Activated naive CD4-positive, alpha-beta T cell treated with Interleukin-2 at 50 U/mL for 16 hours (primary cell): ENCODE data around the gene VAX1.

ENCODE experiments used
- DNase-seq: peaks from one replicate; pipeline ENCODE4 v3.0.0-alpha.2; 2020

Gene VAX1

DNA sequence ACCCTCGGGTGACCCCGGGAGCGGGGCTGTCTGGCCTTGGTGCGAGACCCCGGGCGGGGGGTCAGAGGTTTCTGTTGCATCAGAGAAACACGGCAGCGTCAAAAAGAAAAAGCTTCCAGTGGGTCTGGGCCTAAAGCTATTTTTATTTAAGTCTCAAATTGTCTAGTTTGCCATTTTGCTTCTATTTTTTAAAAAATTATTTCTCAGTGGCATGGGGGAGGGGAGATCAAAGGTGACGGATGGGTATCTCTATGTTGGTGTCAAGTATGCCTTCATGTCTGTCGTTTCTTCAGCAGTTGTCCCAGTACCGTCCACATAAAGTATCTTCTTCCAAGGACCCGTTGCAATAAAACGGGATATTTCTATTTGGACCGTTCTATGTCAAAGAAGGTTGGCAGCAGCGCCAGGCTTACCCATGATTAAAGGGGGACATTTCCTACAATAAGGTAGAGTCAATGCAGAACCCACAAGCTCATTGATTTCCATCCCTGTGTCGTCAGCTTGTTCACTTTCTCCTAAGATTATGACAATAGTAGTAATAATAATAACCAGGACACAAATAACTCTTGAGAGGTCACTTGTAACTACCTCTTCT is 26.0 kb upstream of the VAX1 start:
- no peak for DNase-seq

DNA sequence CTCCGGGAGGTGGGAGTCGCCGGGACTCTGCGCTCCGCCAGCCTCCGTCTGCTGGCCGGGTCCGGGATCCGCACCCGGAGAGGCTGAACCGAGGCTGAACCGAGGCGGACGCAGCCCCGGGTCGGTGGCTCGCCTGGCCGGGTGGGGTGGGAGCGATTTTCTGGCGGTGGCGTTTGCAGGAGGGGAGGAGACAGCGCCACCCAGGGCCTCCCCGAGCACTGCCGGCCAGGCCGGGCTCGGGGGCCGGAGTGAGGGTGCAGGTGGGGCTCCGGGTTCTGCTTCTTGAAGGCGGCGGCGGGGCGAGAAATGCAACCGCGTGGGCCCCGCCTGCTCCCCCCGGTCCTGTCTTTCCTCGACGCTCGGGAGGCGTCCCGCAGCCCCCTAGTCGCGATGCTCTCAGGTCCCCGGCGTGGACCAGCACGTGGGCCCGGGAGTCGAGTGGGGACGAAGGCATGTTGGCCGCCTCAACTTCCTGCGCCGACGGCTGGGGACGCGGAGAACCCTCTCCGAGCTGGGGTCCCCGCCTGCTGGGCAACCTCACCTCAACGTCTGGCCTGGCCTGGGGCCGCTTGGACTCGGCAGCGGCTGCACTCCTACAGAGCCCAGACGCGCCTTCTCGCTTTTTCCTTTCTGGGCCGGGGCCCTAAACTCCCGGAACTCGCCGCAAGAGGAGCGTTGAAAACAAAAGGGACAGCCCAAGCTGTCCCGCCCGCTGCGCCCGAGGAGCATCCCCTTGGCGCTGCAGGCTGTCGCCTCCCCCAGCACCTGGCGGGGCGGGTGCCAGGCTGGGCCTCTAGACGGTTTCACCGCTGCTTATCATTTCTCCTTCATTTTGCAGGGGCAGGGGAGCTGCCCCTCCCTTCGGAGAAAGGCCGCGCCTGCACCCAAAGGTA is 25.2 kb upstream of the VAX1 start:
- DNase-seq, result no peak

DNA sequence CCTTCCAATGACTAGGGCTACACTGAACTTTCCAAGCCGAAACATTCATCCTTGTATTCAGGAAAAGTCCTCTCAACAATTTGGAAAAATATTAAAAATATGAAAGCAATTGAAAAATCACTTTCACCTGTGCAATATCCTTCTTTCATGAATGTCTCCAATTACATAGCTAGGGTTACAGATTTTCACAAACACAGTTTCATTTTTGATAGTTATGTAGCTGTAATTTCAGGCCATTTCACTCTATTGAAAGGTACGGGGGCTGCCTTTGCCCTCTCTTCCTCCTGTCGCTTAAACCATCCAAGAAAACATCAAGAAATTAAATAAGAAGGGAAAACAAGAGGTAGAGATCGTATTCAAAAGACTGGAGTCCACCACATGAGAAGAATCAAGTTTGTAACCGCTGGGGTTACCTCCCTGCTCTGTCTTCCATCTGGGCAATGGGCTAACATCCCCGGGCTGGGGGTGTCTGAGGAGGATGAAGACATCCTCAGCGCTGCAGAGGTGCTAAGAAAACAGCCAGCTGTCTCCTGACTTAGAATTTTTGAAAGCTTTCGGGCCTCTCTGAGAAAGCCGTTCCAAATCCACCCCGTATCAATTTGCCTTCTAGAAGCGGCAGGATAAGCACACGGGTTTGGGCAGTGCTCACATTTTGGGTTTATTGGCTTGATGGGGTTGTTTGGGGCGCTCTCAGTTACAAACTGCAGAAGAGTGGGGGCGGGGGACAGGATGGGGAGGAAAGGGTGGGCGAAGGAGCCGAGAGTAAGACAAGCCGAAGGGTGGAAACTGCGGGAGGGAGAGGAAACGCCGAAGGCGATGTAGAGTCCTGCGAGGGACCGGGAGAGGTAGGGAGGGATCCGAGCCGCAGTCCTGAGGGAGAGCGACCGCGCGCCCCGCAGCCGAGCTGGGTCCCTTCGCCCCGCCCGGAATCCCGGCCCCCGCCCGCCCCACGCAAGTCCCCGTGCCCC is 24.3 kb upstream of the VAX1 start:
- DNase-seq, result no peak

DNA sequence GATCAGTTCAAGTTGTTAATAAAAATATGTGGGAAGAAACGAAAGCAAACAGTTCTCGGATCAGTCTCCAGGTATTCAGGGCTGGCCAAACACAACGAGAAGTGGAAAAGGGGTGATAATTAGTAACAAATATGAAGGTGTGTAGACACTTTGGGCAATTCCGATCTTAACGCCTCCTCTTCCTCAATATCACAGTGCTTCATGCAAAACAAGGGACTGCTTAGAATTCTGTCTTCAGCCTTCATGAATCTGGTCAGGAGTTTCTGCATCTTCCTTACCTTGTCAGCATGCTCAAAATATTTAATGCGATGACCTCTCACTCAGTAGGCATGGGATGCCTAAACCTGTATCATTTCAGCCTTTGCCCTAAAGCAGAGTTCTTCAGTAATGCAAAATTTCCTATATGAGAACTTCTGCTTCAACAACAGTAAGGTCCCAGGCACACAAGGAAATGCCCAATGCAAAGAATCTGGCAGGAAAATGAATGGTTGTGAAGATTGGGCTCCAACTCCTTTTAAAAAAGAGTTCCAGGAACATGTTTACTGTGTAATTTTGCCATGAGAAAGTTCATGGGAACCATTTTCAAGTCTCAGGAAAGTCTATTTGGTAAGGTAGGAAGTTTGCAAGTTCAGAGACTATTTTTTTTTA is 23.4 kb upstream of the VAX1 start:
- DNase-seq, result no peak

DNA sequence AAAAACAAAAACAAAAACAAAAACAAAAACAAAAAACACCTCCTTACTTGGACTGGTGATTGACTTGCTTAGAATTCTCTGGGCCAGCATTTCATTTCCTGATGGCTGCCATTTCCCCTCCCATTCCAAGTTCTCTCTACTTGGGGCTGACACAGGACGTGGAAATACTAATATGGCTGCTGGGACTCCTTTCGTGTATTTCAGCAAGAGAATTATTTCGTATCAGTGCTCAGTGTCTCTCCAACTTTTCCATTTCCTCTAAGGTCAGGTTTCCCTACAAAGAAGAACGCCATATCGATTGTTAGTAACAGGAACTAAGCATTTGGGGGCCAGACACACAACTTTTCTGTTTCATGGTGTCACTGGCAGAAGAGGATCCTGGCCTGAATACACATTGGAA is 22.5 kb upstream of the VAX1 start:
- DNase-seq, result no peak

DNA sequence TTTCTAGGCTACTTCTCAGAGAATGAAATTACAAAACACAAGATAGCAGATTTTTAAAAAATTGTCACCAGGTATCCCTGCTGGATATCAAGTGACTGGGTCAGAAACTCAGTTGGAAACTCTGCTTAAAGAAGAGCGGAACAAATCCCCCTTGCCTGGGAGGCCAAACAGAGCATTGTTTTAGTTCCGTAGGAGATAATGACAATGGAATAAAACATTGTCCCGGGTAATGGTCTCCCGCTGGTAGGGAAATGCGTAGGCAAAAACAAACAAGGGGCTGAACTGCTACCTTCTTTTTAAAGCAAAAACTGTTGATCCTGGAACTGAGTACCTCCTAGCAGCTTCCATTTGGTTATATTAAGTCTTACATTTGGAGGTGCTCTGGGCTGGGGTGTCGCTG is 21.3 kb upstream of the VAX1 start:
- DNase-seq, result no peak

DNA sequence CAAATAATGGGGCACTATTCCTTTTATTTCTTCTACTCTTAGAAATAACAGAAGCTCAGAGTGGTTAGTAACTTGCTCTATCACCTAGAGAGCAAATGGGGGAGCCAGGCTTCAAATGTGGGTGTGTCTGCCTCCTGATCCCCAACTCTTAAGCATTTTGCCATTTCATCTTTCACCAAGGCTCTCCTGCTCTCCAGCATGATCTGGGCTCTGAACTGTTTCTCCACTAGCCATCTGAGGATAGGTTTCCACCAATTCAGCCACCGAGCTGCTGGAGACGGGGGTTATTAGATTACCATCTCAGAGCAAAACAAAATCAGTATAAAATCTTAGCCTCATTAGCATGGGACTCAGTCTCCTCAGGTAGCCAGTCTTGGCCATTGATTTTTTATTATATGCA is 20.2 kb upstream of the VAX1 start:
- DNase-seq, result no peak

DNA sequence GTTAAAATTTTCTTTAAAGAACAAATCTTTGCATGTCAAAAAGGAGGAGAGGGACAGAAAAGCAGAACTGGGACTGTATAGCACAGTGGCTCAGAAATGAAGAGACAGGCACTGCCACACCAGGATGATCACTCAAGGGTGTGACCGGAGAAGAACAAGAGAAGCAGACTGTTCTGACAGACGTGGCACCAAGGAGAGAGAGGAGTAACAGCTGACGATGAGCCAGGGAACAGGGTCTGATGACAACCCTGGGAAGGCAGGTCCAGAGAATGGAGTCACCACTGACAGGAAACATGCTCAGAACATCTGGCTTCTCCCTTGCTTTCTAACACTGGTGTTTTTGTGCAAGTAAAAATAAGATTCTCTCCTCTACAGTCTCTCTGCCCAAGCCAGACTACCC is 14.6 kb upstream of the VAX1 start:
- DNase-seq, result no peak

DNA sequence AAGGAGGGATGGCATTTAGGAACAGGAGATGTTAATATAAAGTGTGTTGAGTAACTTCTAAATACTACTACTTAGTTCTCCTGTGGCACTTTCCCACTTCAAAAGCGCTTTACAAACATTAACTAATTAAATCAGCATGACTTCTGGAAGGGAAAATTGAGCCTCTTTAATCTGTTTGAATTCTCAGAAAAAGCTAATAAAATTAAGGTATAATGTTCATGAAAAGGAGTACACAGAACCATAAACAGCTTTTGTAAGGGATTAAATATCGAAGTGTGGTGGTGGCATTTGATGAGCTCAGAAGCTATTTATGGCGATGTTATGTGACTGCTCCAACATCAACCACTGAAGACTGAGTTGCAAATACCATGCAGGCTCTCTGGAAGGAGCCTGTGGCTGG is 10.2 kb upstream of the VAX1 start:
- DNase-seq, result no peak

DNA sequence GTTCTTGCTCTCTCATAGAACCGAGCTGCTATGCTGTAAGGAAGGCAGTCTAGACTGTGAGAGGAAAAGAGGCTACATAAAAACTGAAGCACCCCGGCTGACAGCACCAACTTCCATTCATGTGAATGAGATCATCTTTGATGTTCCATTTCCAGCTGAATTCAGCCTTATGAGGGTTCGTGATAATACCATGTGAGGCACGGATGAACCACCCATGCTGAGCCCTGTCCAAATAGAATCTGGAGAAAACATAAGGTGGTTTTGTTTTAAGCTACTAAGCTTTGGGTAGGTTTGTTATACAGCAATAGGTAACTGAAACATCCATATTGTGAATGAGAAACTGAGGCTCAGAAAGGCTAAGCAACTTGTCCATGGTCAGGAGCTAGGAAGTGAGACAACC is 6.9 kb upstream of the VAX1 start:
- DNase-seq, result no peak

DNA sequence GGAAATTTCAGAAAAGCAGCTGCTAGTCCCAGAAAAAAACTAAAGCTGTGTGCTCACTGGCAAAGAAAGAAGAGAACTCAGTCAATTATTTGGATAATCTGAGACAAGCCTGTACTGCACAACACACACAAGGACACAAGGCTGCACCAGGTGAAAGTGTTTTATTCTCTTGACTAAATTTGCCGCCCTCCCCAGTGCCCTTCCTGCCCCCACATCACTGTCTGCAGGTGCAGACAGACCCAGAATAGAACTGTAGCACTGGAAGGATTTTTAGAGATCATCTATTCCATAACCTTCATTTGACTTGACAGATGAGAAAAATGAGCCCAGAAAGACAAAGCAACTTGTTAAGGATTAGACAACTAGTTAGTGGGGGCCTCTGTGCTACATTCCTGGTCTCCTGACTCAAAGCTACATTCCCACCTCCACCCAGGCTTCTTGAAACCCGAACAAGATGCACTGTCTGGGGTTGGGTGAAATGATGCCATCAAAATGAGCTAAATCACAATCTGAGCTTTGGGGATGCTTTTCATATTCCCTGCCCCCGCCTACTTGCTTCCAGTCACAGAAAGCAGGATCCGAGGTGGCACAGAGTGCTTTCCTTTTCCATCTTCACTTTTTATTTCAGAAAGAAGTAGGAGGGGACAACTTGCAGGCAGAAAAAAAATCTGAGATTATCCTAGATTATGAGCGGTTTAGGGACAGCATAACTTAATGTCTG is 5.2 kb upstream of the VAX1 start:
- DNase-seq, result no peak

DNA sequence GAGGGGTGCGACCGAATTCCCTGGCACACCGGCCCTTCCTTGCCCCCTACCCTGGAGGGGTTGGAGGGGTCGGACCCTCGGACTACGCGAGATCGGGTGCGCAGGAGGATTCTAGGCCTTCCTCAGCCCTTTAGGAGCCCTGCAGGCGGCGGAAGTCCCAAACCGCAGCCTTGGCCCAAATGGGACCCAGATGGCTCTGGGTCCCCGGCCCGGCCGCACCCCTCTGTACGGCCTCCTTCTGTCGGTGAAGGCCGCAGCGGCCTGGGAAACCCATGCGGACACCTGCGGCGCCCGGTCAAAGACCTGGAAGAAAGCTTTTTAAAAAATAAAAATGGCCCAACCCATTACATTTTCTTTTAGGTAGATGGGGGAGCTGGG is 2.4 kb upstream of the VAX1 start:
- no peak for DNase-seq

DNA sequence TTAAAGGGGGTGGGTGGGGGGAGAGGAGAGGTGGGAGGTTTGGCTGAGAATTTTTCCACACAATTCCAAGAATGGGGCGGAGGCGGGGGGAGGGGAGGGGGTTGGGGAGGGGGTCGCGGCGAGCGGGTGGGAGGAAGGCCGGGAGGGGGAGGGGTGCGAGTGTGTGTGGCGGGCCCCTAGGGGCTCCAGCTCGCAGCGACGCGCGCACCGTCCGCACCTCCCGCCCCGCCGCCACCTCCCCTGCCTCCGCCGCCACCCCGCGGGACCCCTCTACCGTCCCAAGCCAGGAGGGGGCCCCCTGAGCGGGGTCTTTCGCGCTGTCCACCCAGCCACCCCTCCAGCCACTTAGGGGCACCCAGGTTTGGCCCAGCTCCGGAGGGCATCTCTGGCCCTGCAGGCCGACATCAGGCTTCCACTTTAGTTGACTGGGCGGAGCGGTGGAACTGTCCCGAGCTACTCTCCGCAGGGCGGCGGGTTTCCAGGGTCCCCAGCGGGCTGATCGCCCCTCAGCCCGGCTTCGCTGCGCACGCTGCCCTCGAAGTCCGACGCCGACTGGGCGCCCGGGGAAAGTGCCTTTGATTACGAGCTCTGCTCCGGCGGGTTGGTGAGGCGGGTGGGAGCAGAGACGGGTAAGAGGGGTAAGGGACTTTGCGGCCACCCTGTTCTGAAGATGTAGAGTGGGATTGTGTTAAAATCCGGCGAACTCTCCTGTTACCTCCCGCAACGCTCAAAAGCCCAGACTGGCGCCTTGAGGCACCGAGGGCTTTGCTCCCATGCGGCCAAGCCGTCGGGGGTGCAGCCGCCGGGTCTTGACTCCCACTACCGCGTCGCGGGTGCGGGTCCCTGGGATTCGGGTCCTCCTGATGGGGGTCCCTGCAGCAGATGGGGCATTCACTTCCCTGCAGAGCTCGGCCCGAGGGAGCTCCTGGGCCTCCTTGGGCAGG is 1.8 kb upstream of the VAX1 start:
- DNase-seq, result no peak

DNA sequence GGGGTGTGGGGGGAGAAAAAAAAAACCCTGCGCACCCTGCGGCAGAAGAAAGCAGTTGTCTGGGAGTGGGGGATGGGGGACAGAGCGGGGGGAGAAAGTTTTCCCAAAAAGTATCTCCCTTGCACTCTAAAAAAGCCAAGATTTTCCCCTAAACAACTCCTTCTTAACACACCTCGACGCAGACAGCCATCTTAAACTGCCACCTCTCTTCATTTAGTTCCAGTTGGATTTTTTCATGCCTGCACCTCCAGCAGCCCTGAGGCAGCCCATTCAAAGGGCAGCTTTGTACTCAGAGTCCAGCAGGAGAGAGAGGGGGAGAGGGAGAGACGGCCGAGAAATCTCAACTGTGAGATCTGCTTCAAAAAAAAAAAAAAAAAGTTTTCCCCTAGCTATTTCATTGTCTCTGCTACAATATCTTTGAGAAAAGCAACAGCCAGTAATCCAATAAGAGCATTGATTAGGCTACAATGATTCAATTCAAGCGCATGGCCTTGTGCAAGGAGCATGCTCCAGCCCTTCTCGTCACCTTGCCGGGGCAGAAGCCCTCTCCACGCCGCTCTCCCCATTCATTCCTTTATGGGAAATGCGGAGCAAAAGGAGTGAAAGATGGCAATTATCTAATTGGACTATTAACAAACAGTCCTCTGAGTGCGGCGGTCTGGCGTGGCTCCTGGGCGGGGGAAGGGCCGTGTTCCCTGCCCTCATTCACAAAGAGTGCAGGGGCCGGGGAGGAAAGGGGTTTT is 939 bp upstream of the VAX1 start:
- DNase-seq, result no peak

DNA sequence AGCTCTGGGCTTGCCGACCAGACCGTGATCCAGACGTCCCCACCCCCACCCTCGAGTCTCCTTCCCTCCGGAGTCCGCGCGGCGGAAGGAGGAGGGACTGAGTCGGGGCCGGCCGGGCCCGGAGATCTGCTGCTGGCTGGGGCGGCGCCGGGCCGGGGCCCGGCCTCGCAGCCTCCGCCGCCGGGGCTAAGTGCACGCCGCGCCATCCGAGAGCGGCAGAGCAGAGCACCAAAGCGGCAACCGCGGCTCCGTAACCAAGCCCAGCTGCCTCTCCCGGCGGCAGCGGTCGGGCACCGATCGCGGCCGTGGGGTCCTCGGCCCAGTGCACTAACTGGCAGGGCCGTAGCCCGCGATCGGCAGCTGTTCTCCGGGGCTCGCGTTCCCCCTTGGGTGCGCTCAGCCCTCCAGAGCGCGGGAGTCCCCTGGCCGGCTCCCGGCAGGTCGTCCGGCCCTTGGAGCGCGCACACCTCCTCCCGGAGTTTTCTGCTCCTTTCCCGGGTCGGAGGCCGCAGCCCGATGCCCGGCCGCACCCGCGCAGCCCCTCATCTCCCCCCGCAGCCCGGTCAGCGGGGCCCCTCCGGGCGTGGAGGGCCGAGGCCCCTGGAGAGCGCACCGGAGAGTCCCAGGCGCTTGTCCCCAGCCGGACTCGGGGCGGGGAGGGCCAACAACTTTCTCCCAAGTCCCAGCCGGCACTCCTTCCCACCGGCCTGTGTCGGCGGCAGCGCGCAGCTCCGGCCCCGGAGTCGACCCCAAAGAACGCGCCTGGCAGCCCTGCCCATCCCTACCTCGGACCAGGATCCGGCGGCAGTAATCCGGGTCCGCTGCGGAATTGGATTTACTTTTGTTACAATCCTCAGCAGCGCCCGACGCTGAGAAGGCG is 799 bp downstream of the VAX1 start:
- no peak for DNase-seq

DNA sequence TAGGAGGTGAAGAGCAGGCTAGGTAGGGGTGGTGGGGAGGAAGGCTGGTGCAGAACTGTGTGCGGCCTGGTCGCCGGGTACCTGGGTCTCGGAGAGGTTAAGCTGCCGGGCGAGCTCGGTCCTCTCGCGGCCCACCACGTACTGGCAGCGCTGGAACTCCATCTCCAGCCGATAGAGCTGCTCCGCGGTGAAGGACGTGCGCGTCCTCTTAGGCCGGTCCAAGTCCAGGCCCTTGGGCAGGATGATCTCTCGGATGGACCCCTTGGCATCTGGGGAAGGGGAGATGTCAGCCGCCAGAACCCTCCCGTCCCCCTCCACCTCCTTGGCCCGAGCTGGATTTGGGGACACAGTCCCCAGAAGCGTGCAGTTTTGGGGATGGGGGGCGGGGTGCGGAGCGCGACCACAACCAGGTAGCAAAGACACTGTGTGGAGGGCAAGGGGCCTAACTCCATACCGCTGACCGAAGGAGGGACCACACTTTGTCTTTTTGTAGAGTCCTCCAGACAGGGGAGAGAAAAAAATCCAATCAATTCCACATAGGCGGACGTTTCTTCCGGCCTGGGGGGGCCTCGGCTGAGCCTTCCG is 1.6 kb downstream of the VAX1 start:
- DNase-seq, result no peak

DNA sequence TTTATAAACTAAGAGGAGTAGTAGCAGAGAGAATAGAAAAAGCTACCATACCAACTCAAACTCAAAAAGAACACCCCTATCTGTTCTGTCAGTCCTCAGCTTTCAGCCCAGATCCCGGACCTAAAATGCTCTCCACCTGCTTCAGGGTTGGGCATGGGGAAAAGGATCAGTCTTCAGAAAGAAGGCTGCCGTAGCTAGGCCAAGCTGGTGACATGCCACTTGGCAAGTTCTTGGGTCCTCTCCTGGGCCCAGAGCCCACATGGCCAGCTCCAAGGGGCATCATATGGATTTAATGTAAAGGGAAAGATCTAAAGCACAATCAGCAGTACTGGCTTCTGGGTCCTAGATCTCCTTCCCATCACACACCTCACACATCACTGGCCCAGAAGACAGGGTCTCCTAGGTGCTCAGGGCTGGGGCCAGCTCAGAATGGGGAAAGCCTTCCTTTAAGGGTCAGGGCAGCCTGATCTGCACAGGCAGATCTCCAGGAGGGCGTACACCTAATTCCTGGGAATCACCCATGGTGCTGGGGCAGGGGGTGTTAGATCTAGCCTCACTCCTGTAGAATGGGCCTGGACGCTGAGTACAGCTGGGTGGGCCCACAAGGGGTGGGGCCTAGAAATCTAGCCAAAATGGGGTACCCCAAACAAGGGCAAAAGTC is 2.5 kb downstream of the VAX1 start:
- DNase-seq, result no peak

DNA sequence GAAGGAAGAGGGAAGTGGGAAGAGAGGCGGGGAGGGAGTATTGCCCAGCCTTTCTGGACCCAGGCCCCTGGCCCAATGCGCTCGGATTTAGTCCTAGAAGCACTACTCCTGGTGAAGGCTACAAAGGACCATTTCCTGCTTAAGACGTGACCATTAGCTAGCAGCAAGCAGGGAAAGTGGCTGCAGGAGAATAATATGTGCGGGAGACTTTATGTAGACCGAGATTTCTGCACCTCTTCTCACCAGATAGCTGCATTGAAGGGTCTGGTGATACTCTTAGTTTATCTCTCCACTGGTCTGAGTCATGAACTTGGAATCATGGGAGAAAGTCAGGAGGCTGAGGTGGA is 3.1 kb downstream of the VAX1 start:
- no peak for DNase-seq
